WTC11 (cell line): ENCODE data around the gene FGD6.

Experiments used
- ESRRA ChIP-seq: sonication (generic); formaldehyde crosslinking; IDR thresholded peaks from 2 replicates; pipeline ENCODE4 v1.8.1; 2022; ENCODE audit warnings: mild to moderate bottlenecking, missing genetic modification reagents, borderline replicate concordance
- ETV6 ChIP-seq: sonication (generic); formaldehyde crosslinking; IDR thresholded peaks from 2 replicates; pipeline ENCODE4 v1.8.1; 2022; ENCODE audit warnings: mild to moderate bottlenecking, missing genetic modification reagents
- FOXK1 ChIP-seq: sonication (generic); formaldehyde crosslinking; IDR thresholded peaks from 2 replicates; pipeline ENCODE4 v1.8.0; 2022; ENCODE audit warnings: mild to moderate bottlenecking, moderate library complexity, missing genetic modification reagents
- IRF2 ChIP-seq: sonication (generic); formaldehyde crosslinking; IDR thresholded peaks from 2 replicates; pipeline ENCODE4 v1.8.0; 2022; ENCODE audit warnings: low read depth, missing genetic modification reagents, borderline replicate concordance
- KAT7 ChIP-seq: sonication (generic); formaldehyde crosslinking; IDR thresholded peaks from 2 replicates; pipeline ENCODE4 v1.8.1; 2023; ENCODE audit warnings: missing genetic modification reagents, mild to moderate bottlenecking, borderline replicate concordance
- MYBL2 ChIP-seq: sonication (generic); formaldehyde crosslinking; IDR thresholded peaks from 2 replicates; pipeline ENCODE4 v1.8.1; 2023; ENCODE audit warnings: mild to moderate bottlenecking, moderate library complexity, missing genetic modification reagents
- ZBTB43 ChIP-seq: sonication (generic); formaldehyde crosslinking; IDR thresholded peaks from 2 replicates; pipeline ENCODE4 v1.8.1; 2023; ENCODE audit warnings: mild to moderate bottlenecking, missing genetic modification reagents
- ZNF138 ChIP-seq: sonication (generic); formaldehyde crosslinking; conservative IDR thresholded peaks from 2 replicates; pipeline ENCODE4 v1.8.1; 2022; ENCODE audit warnings: mild to moderate bottlenecking, moderate library complexity, missing genetic modification reagents
- ZNF416 ChIP-seq: fragments of 250-450 bp; sonication (Bioruptor Pico); IDR thresholded peaks from 2 replicates; pipeline ENCODE4 v1.9.0; 2021; ENCODE audit warnings: mild to moderate bottlenecking, inconsistent platforms
- TF ChIP-seq, protein P1 (sequence below): fragments of 200-600 bp; IDR thresholded peaks from 2 replicates; pipeline ENCODE4 v1.8.0; 2022; ENCODE audit warnings: antibody characterized with exemption
- TF ChIP-seq, protein P2 (sequence below): fragments of 250-450 bp; sonication (Bioruptor Pico); IDR thresholded peaks from 2 replicates; pipeline ENCODE4 v1.8.0; 2021; ENCODE audit warnings: mild to moderate bottlenecking
- TF ChIP-seq, protein P3 (sequence below): sonication (generic); formaldehyde crosslinking; IDR thresholded peaks from 2 replicates; pipeline ENCODE4 v1.8.0; 2023; ENCODE audit warnings: missing genetic modification reagents, mild to moderate bottlenecking, borderline replicate concordance
- TF ChIP-seq, protein P4 (sequence below): sonication (generic); formaldehyde crosslinking; IDR thresholded peaks from 2 replicates; pipeline ENCODE4 v1.8.1; 2022; ENCODE audit warnings: low read depth, missing genetic modification reagents, borderline replicate concordance

GRCh38 chr12:95118788-95119179, 98.5 kb downstream of the FGD6 start:
- TF ChIP-seq KAT7 (CRISPR knock-in tag) (no peak), ZNF138 (CRISPR knock-in tag) (no peak), ETV6 (no peak), FOXK1 (CRISPR knock-in tag) (no peak), IRF2 (CRISPR knock-in tag) (no peak), ESRRA (CRISPR knock-in tag) (no peak), MYBL2 (CRISPR knock-in tag) (no peak), ZBTB43 (CRISPR knock-in tag) (no peak), ZNF416 (CRISPR knock-in tag) (no peak)
- TF ChIP-seq, protein P1, sequence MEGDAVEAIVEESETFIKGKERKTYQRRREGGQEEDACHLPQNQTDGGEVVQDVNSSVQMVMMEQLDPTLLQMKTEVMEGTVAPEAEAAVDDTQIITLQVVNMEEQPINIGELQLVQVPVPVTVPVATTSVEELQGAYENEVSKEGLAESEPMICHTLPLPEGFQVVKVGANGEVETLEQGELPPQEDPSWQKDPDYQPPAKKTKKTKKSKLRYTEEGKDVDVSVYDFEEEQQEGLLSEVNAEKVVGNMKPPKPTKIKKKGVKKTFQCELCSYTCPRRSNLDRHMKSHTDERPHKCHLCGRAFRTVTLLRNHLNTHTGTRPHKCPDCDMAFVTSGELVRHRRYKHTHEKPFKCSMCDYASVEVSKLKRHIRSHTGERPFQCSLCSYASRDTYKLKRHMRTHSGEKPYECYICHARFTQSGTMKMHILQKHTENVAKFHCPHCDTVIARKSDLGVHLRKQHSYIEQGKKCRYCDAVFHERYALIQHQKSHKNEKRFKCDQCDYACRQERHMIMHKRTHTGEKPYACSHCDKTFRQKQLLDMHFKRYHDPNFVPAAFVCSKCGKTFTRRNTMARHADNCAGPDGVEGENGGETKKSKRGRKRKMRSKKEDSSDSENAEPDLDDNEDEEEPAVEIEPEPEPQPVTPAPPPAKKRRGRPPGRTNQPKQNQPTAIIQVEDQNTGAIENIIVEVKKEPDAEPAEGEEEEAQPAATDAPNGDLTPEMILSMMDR = no peak
- TF ChIP-seq, protein P2, sequence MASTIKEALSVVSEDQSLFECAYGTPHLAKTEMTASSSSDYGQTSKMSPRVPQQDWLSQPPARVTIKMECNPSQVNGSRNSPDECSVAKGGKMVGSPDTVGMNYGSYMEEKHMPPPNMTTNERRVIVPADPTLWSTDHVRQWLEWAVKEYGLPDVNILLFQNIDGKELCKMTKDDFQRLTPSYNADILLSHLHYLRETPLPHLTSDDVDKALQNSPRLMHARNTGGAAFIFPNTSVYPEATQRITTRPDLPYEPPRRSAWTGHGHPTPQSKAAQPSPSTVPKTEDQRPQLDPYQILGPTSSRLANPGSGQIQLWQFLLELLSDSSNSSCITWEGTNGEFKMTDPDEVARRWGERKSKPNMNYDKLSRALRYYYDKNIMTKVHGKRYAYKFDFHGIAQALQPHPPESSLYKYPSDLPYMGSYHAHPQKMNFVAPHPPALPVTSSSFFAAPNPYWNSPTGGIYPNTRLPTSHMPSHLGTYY (CRISPR knock-in tag) = no peak
- TF ChIP-seq, protein P3, sequence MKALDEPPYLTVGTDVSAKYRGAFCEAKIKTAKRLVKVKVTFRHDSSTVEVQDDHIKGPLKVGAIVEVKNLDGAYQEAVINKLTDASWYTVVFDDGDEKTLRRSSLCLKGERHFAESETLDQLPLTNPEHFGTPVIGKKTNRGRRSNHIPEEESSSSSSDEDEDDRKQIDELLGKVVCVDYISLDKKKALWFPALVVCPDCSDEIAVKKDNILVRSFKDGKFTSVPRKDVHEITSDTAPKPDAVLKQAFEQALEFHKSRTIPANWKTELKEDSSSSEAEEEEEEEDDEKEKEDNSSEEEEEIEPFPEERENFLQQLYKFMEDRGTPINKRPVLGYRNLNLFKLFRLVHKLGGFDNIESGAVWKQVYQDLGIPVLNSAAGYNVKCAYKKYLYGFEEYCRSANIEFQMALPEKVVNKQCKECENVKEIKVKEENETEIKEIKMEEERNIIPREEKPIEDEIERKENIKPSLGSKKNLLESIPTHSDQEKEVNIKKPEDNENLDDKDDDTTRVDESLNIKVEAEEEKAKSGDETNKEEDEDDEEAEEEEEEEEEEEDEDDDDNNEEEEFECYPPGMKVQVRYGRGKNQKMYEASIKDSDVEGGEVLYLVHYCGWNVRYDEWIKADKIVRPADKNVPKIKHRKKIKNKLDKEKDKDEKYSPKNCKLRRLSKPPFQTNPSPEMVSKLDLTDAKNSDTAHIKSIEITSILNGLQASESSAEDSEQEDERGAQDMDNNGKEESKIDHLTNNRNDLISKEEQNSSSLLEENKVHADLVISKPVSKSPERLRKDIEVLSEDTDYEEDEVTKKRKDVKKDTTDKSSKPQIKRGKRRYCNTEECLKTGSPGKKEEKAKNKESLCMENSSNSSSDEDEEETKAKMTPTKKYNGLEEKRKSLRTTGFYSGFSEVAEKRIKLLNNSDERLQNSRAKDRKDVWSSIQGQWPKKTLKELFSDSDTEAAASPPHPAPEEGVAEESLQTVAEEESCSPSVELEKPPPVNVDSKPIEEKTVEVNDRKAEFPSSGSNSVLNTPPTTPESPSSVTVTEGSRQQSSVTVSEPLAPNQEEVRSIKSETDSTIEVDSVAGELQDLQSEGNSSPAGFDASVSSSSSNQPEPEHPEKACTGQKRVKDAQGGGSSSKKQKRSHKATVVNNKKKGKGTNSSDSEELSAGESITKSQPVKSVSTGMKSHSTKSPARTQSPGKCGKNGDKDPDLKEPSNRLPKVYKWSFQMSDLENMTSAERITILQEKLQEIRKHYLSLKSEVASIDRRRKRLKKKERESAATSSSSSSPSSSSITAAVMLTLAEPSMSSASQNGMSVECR (CRISPR knock-in tag) = no peak
- TF ChIP-seq, protein P4, sequence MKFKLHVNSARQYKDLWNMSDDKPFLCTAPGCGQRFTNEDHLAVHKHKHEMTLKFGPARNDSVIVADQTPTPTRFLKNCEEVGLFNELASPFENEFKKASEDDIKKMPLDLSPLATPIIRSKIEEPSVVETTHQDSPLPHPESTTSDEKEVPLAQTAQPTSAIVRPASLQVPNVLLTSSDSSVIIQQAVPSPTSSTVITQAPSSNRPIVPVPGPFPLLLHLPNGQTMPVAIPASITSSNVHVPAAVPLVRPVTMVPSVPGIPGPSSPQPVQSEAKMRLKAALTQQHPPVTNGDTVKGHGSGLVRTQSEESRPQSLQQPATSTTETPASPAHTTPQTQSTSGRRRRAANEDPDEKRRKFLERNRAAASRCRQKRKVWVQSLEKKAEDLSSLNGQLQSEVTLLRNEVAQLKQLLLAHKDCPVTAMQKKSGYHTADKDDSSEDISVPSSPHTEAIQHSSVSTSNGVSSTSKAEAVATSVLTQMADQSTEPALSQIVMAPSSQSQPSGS = no peak
